ENCODE data around the gene SSX2.
"Not testable (repeated sequence)": the region's sequence is repeated elsewhere in the genome, so short reads cannot be mapped to it uniquely, and the experiment has no call there.

Gene SSX2

GRCh38 chrX:52707078-52707477, at the start of gene SSX2:
Gene SSX2, minus strand, starts transcription at chrX:52707178. Its CDS starts 1,429 bp downstream, at chrX:52705749.
- H3K4me1 ChIP-seq; DNase-seq; intact Hi-C loops (cut with DNase I; ENCODE audit: low total_unique reads): not testable (repeated sequence)

GRCh38 chrX:52750952-52751351, 44.0 kb upstream of the SSX2 start, which contains the start of gene SSX2B:
Gene SSX2B, plus strand, starts transcription at chrX:52751252. Its CDS starts 1,429 bp downstream, at chrX:52752681.
- intact Hi-C loops (cut with DNase I; ENCODE audit: low total_unique reads); H3K4me3 ChIP-seq; H3K9me3 ChIP-seq; H3K27me3 ChIP-seq; H3K27ac ChIP-seq; DNase-seq; H3K36me3 ChIP-seq; H3K4me1 ChIP-seq: not testable (repeated sequence)

More at GRCh38 chrX:52707078-52707477, at the start of gene SSX2:
- not testable (repeated sequence) for H3K27me3 ChIP-seq, H3K9me3 ChIP-seq, H3K4me3 ChIP-seq, H3K36me3 ChIP-seq, H3K27ac ChIP-seq

GRCh38 chrX:52692034-52692433, 14.9 kb downstream of the SSX2 start:
- H3K36me3 ChIP-seq; H3K27me3 ChIP-seq; H3K4me3 ChIP-seq; H3K9me3 ChIP-seq; intact Hi-C loops (cut with DNase I; ENCODE audit: low total_unique reads); H3K4me1 ChIP-seq; H3K27ac ChIP-seq; DNase-seq: not testable (repeated sequence)

- H3K4me1 ChIP-seq; H3K27me3 ChIP-seq; H3K36me3 ChIP-seq; intact Hi-C loops (cut with DNase I; ENCODE audit: low total_unique reads); DNase-seq; H3K27ac ChIP-seq; H3K4me3 ChIP-seq; H3K9me3 ChIP-seq: not testable (repeated sequence)
Observed at GRCh38 chrX:52662218-52662617, 44.8 kb downstream of the SSX2 start.

- H3K9me3 ChIP-seq; H3K36me3 ChIP-seq; H3K27ac ChIP-seq; H3K4me1 ChIP-seq; H3K27me3 ChIP-seq; DNase-seq; H3K4me3 ChIP-seq; intact Hi-C loops (cut with DNase I; ENCODE audit: low total_unique reads): not testable (repeated sequence)
Observed at GRCh38 chrX:52655475-52655874, 51.5 kb downstream of the SSX2 start.

GRCh38 chrX:52654800-52655199, 52.2 kb downstream of the SSX2 start, which contains the start of gene SSX7:
Gene SSX7, minus strand, starts transcription at chrX:52654900. Its CDS starts 1,428 bp downstream, at chrX:52653472.
- DNase-seq; H3K27me3 ChIP-seq; H3K4me3 ChIP-seq; H3K27ac ChIP-seq; H3K36me3 ChIP-seq; H3K9me3 ChIP-seq; H3K4me1 ChIP-seq; intact Hi-C loops (cut with DNase I; ENCODE audit: low total_unique reads): not testable (repeated sequence)

- DNase-seq; H3K27ac ChIP-seq; H3K9me3 ChIP-seq; H3K4me1 ChIP-seq; H3K4me3 ChIP-seq; H3K36me3 ChIP-seq; intact Hi-C loops (cut with DNase I; ENCODE audit: low total_unique reads); H3K27me3 ChIP-seq: not testable (repeated sequence)
Observed at GRCh38 chrX:52650676-52651075, 56.3 kb downstream of the SSX2 start.

GRCh38 chrX:52648956-52649355, 58.0 kb downstream of the SSX2 start:
- H3K27me3 ChIP-seq; H3K9me3 ChIP-seq; H3K4me3 ChIP-seq; DNase-seq; intact Hi-C loops (cut with DNase I; ENCODE audit: low total_unique reads); H3K36me3 ChIP-seq; H3K4me1 ChIP-seq; H3K27ac ChIP-seq: not testable (repeated sequence)

Measured in tibial artery (tissue), 4 donors.